ENCODE measurements around the gene B3GNT8.

B3GNT8 gene

GRCh38 chr19:41399091-41399490, 28.1 kb downstream of the B3GNT8 start:
- H3K27ac ChIP-seq, result no peak overlapping the region
- TF ChIP-seq ZFX (IDR thresholded peaks at IDR 0.05) (no peak), CTCF (conservative IDR thresholded peaks at IDR 0.05) (no peak)

DNA sequence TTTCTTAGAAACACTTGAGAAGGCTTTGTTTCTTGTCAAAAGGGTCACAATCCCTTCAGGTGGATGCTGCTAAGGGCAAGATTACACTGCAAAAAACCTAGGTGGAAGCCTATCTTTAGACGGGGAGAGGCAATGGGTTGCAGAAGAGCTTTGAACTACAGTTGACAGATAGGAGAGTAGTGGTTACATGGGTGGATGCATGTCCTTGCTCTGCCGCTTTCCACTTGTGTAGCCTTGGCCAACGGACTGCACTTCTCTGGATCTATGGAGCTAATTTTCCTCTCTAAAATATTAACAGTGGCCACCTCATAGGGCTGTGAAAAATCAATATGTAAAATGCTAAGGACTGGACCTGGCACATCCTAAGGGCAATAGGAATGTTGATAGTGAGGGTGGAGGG, 28.6 kb downstream of the B3GNT8 start:
- H3K27ac ChIP-seq, result no peak overlapping the region

GRCh38 chr19:41398050-41398418, 29.1 kb downstream of the B3GNT8 start:
- no peak for TF ChIP-seq CTCF (conservative IDR thresholded peaks at IDR 0.05)
- no peak for TF ChIP-seq ZFX (IDR thresholded peaks at IDR 0.05)
- H3K27ac ChIP-seq, result peak overlapping the region; percentile 92

More for the DNA sequence above, 28.6 kb downstream of the B3GNT8 start:
- TF ChIP-seq CTCF (conservative IDR thresholded peaks at IDR 0.05) (no peak), ZFX (IDR thresholded peaks at IDR 0.05) (no peak)

GRCh38 chr19:41397086-41398049, 29.8 kb downstream of the B3GNT8 start, which contains the start of the genes BCKDHA and EXOSC5:
TSS of gene BCKDHA (plus strand) at chr19:41397818. CDS start at chr19:41397828, 10 bp downstream.
TSS of gene EXOSC5 (minus strand) at chr19:41397359. CDS start at chr19:41397328, 31 bp downstream.
- peak within 1 kb of the TSS; percentile 92 for H3K27ac ChIP-seq
- TF ChIP-seq CTCF (conservative IDR thresholded peaks at IDR 0.05) (no peak), ZFX (IDR thresholded peaks at IDR 0.05) (no peak)

GRCh38 chr19:41395355-41395754, 31.8 kb downstream of the B3GNT8 start:
- H3K27ac ChIP-seq, result no peak overlapping the region
- no peak for TF ChIP-seq CTCF (conservative IDR thresholded peaks at IDR 0.05)
- TF ChIP-seq ZFX (IDR thresholded peaks at IDR 0.05), result no peak

- TF ChIP-seq ZFX (IDR thresholded peaks at IDR 0.05) (no peak), CTCF (conservative IDR thresholded peaks at IDR 0.05) (no peak)
- no peak overlapping the region for H3K27ac ChIP-seq
These were observed 34.4 kb downstream of the B3GNT8 start for GRCh38 chr19:41392775-41393174.

DNA sequence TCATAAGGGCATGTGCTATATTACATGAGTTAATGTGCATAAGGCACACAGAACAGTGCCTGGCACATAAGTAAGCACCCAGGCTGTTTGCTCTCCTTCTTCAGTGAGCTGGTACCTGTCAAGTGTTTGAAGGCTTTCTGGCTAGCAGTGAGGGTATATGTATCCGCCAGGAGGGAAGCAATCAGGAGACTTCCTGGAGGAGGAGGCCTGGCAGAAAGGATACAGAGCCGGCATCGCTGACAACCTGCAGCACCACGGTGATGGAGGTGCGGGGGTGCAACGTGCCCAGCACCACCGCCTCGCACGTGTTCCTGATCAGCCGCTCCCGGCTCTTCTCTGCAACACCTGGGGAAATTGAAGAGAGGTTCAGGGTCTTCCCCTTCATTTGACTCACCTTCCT, 35.6 kb downstream of the B3GNT8 start:
- TF ChIP-seq CTCF (conservative IDR thresholded peaks at IDR 0.05) (no peak), ZFX (IDR thresholded peaks at IDR 0.05) (no peak)
- H3K27ac ChIP-seq, result no peak overlapping the region
